SK-N-SH treated with all-trans-retinoic acid at 6 μM for 48 hours (cell line): ENCODE data around the gene POLR2A.

ENCODE experiments used
- ARNTL ChIP-seq: fragments of 450-650 bp; formaldehyde crosslinking; IDR thresholded peaks from 2 replicates; pipeline ENCODE4 v1.5.0; 2020; ENCODE audit warnings: low read depth, mild to moderate bottlenecking, moderate library complexity, borderline replicate concordance
- BACH2 ChIP-seq: fragments of 250-450 bp; sonication (Bioruptor Pico); IDR thresholded peaks from 2 replicates; pipeline ENCODE4 v1.9.0; 2021; ENCODE audit warnings: mild to moderate bottlenecking, borderline replicate concordance
- ESRRG ChIP-seq: fragments of 250-450 bp; sonication (Bioruptor Pico); IDR thresholded peaks from 2 replicates; pipeline ENCODE4 v1.6.1; 2021; ENCODE audit warnings: mild to moderate bottlenecking
- ISL1 ChIP-seq: fragments of 250-450 bp; sonication (Bioruptor Pico); IDR thresholded peaks from 2 replicates; pipeline ENCODE4 v2.1.2; 2022; ENCODE audit warnings: mild to moderate bottlenecking, moderate library complexity
- RARB ChIP-seq: fragments of 250-450 bp; sonication (Bioruptor Pico); IDR thresholded peaks from 2 replicates; pipeline ENCODE4 v1.8.0; 2021; ENCODE audit warnings: mild to moderate bottlenecking, moderate library complexity
- ZFP30 ChIP-seq: fragments of 450-650 bp; formaldehyde crosslinking; IDR thresholded peaks from 2 replicates; pipeline ENCODE4 v1.5.0; 2022; ENCODE audit warnings: mild to moderate bottlenecking, moderate library complexity
- ZNF565 ChIP-seq: fragments of 450-650 bp; formaldehyde crosslinking; conservative IDR thresholded peaks from 2 replicates; pipeline ENCODE4 v1.5.0; 2020; ENCODE audit warnings: low read depth, mild to moderate bottlenecking, moderate library complexity
- ZNF70 ChIP-seq: fragments of 450-650 bp; formaldehyde crosslinking; IDR thresholded peaks from 2 replicates; pipeline ENCODE4 v1.5.0; 2020; ENCODE audit warnings: mild to moderate bottlenecking, moderate library complexity
- ZNF8 ChIP-seq: fragments of 450-650 bp; formaldehyde crosslinking; IDR thresholded peaks from 2 replicates; pipeline ENCODE4 v1.5.0; 2020; ENCODE audit warnings: mild to moderate bottlenecking, moderate library complexity
- TF ChIP-seq, protein P1 (sequence below): fragments of 250-450 bp; sonication (Bioruptor Pico); IDR thresholded peaks from 2 replicates; pipeline ENCODE4 v1.5.1; 2020; ENCODE audit warnings: low read depth, mild to moderate bottlenecking, moderate library complexity

DNA sequence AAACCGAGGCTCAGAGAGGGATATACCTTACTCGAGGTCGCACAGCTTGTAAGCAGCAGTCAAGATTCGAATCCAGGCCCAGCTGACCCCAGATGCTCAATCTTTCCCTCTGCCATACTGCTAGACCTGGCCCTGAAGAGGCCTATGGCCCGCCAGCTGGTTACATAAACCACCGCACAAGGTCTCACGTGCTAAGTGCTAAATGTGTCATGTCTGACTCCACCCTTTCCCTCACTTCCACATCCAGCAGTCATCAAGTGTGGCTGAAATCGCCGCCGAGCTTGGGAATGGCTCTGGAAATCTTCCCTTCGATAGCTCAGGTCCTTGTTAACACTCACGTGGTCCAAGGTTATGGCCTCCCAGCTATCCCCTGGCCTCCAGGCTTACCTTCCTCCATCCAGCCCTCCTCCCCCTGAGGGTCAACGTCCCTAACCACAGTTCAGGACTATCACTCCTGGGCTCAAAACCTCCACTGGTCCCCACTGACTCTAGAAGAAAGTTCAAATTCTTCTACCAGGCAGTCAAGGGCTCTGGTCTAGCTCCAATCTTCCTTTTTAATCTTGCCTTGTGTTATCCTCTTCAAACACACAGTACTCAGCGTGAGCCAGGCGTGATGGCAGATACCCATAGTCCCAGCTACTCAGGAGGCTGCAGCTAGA, 8.3 kb upstream of the POLR2A start:
- TF ChIP-seq ZNF565 (CRISPR knock-in tag): no peak
- no peak for TF ChIP-seq RARB (CRISPR knock-in tag)
- no peak for TF ChIP-seq BACH2
- TF ChIP-seq ISL1: no peak
- no peak for TF ChIP-seq ESRRG (CRISPR knock-in tag)
- TF ChIP-seq ZNF70 (CRISPR knock-in tag): no peak
- TF ChIP-seq, protein P1, sequence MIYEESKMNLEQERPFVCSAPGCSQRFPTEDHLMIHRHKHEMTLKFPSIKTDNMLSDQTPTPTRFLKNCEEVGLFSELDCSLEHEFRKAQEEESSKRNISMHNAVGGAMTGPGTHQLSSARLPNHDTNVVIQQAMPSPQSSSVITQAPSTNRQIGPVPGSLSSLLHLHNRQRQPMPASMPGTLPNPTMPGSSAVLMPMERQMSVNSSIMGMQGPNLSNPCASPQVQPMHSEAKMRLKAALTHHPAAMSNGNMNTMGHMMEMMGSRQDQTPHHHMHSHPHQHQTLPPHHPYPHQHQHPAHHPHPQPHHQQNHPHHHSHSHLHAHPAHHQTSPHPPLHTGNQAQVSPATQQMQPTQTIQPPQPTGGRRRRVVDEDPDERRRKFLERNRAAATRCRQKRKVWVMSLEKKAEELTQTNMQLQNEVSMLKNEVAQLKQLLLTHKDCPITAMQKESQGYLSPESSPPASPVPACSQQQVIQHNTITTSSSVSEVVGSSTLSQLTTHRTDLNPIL (CRISPR knock-in tag): no peak
- no peak for TF ChIP-seq ZNF8 (CRISPR knock-in tag)
- TF ChIP-seq ARNTL (CRISPR knock-in tag): no peak
- TF ChIP-seq ZFP30 (CRISPR knock-in tag): no peak
